Measurements from ENCODE around the gene CYP27C1. TPM values are rescaled to one million over a fixed set of nuclear protein-coding genes. Genes with fewer than 3 reads are reported as not detected.
A peak's percentile ranks its signal among the peaks of the same experiment; 100 is the strongest.

CYP27C1 gene, protein sequence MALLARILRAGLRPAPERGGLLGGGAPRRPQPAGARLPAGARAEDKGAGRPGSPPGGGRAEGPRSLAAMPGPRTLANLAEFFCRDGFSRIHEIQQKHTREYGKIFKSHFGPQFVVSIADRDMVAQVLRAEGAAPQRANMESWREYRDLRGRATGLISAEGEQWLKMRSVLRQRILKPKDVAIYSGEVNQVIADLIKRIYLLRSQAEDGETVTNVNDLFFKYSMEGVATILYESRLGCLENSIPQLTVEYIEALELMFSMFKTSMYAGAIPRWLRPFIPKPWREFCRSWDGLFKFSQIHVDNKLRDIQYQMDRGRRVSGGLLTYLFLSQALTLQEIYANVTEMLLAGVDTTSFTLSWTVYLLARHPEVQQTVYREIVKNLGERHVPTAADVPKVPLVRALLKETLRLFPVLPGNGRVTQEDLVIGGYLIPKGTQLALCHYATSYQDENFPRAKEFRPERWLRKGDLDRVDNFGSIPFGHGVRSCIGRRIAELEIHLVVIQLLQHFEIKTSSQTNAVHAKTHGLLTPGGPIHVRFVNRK
- under 1 TPM; 0.27 to 0.83 (median 0.52) TPM for total RNA-seq
- polyA plus RNA-seq, result under 1 TPM in 2 of 3 donors, not detected in 1; 0.55 to 0.60 TPM

DNA sequence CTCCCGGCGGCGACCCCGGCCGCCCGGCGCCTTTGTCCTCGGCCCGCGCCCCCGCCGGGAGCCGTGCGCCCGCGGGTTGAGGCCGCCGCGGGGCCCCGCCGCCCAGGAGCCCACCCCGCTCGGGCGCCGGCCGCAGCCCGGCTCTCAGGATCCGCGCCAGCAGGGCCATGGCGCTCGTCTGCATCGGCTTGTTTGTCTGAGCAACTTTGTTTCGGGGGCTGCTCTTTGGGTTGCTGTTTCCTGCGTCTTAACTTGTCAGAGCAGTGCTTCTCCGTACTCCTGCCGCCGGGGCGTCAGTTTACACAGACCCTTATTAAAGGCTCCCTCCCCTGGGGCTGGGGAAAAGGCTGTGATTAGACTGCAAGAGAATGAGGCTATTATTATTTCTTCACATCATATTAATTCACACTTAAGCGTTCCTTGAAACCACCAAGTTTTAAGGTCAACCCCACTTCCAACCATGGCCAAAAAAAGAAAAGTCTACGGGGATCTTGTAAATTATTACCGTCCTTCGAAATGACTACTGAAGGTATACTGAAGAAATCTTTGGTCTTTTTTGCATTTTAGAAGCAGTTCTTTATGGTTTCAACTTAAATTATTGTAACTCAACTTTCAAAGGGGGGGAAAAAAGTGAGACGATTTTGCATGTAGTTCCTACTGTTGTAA is at the start of gene CYP27C1:
Gene CYP27C1 (minus strand): TSS at position 198 of the 666 bp plus-strand sequence. CDS start 29 bp downstream, at position 169.
- Histone ChIP-seq H3K36me3 (no peaks in the 10 kb centered on the region), H3K9me3 (no peaks in the 10 kb centered on the region), H3K27ac (peak within 1 kb of the TSS in 3 of 4 donors; percentile 10 to 32 (median 30)), H3K4me3 (peak within 1 kb of the TSS; percentile 47 to 60 (median 53)), H3K4me1 (peaks cover 0 to 24% (median 19%) of the 10 kb centered on the region in 4 donors), H3K27me3 (peaks cover 8 to 55% (median 24%) of the 10 kb centered on the region in 3 donors)
- 1% methylated on average over 43 of the region's 43 CpGs for WGBS, 2 donors
- intact Hi-C loops (cut with DNase I), result no loop called here
- DNase-seq, result no peak
- no peak for TF ChIP-seq EP300 (IDR thresholded peaks at IDR 0.05)
- TF ChIP-seq, protein P1, sequence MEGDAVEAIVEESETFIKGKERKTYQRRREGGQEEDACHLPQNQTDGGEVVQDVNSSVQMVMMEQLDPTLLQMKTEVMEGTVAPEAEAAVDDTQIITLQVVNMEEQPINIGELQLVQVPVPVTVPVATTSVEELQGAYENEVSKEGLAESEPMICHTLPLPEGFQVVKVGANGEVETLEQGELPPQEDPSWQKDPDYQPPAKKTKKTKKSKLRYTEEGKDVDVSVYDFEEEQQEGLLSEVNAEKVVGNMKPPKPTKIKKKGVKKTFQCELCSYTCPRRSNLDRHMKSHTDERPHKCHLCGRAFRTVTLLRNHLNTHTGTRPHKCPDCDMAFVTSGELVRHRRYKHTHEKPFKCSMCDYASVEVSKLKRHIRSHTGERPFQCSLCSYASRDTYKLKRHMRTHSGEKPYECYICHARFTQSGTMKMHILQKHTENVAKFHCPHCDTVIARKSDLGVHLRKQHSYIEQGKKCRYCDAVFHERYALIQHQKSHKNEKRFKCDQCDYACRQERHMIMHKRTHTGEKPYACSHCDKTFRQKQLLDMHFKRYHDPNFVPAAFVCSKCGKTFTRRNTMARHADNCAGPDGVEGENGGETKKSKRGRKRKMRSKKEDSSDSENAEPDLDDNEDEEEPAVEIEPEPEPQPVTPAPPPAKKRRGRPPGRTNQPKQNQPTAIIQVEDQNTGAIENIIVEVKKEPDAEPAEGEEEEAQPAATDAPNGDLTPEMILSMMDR (IDR thresholded peaks at IDR 0.05), result no peak

DNA sequence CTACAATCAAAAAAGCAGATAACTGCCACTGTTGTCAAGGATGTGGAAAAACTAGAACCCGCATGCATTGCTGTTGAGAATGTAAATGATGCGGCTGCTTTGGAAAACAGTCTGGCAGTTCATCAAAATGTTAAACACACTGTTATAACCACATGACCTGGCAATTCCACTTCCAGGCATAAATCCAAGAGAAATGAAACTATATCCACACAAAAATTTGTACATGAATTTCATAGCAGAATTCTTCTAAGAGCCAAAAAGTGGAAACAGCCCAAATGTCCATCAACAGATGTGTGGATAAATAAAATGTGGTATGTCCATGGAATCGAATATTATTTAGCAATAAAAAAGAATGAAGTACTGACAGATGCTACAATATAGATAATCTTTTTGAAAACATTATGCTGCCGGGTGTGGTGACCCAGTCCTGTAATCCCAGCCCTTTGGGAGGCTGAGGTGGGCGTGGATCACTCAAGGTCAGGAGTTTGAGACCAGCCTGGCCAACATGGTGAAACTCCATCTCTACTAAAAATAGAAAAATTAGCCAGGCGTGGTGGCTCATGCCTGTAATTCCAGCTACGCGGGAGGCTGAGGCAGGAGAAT is 41.8 kb upstream of the CYP27C1 start:
- WGBS, 2 donors, result 93 to 95% methylated on average over 8 of the region's 8 CpGs
- intact Hi-C loops (cut with DNase I), result no loop called here
- Histone ChIP-seq H3K36me3 (peaks cover 6 to 80% (median 30%) of the 10 kb centered on the region in 4 donors), H3K27me3 (no peaks in the 10 kb centered on the region), H3K4me3 (no peak overlapping the region), H3K27ac (no peak overlapping the region), H3K9me3 (no peaks in the 10 kb centered on the region), H3K4me1 (no peaks in the 10 kb centered on the region)
- TF ChIP-seq POLR2A (IDR thresholded peaks at IDR 0.05) (no peak), POLR2AphosphoS5 (IDR thresholded peaks at IDR 0.05) (no peak), EP300 (IDR thresholded peaks at IDR 0.05) (no peak)
- TF ChIP-seq, protein P1 (IDR thresholded peaks at IDR 0.05), result no peak
- DNase-seq, result no peak

DNA sequence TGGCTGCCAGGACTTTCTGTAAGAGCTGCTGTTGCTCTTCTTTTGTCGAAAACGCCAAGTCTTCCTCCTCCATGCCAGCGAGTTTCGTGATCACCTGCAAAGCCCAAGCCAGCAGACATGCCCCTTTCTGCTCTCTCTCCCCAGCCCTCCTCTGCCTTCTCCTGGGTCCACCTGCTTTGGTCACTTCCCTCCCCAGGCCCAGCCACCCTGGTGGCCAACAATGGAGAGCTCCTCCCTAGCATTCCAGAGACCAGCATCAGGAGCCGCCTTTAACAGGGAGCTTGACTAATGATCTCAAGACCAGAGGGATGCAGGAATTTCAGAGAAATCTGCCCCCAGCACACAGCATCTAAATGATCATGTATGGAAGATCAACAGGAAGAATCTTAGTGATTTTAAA is 39.3 kb upstream of the CYP27C1 start:
- H3K4me1 ChIP-seq, result no peaks in the 10 kb centered on the region
- peaks cover 6 to 81% (median 31%) of the 10 kb centered on the region in 4 donors for H3K36me3 ChIP-seq
- no peak overlapping the region for H3K4me3 ChIP-seq
- no peak overlapping the region for H3K27ac ChIP-seq
- intact Hi-C loops (cut with DNase I), result no loop called here
- TF ChIP-seq POLR2A (IDR thresholded peaks at IDR 0.05), result no peak
- no peak for TF ChIP-seq POLR2AphosphoS5 (IDR thresholded peaks at IDR 0.05)
- no peak for TF ChIP-seq EP300 (IDR thresholded peaks at IDR 0.05)
- TF ChIP-seq, protein P1 (IDR thresholded peaks at IDR 0.05), result no peak
- WGBS, 2 donors, result 97 to 98% methylated on average over 5 of the region's 5 CpGs
- no peaks in the 10 kb centered on the region for H3K27me3 ChIP-seq
- H3K9me3 ChIP-seq, result no peaks in the 10 kb centered on the region
- DNase-seq, result no peak

GRCh38 chr2:127256866-127257265 is 36.8 kb upstream of the CYP27C1 start:
- Histone ChIP-seq H3K4me3 (no peak overlapping the region), H3K9me3 (no peaks in the 10 kb centered on the region), H3K27ac (no peak overlapping the region), H3K4me1 (no peaks in the 10 kb centered on the region), H3K27me3 (no peaks in the 10 kb centered on the region), H3K36me3 (peaks cover 6 to 58% (median 31%) of the 10 kb centered on the region in 4 donors)
- intact Hi-C loops (cut with DNase I), result no loop called here
- no peak for DNase-seq
- TF ChIP-seq, protein P1 (IDR thresholded peaks at IDR 0.05), result no peak
- TF ChIP-seq POLR2A (IDR thresholded peaks at IDR 0.05) (no peak), POLR2AphosphoS5 (IDR thresholded peaks at IDR 0.05) (no peak), EP300 (IDR thresholded peaks at IDR 0.05) (no peak)
- WGBS, 2 donors, result 78 to 86% methylated on average over 8 of the region's 8 CpGs
